Measurements from ENCODE around the gene TEN1.
"Not testable (repeated sequence)": the region's sequence is repeated elsewhere in the genome, so short reads cannot be mapped to it uniquely, and the experiment has no call there.

TEN1 gene, protein sequence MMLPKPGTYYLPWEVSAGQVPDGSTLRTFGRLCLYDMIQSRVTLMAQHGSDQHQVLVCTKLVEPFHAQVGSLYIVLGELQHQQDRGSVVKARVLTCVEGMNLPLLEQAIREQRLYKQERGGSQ

DNA sequence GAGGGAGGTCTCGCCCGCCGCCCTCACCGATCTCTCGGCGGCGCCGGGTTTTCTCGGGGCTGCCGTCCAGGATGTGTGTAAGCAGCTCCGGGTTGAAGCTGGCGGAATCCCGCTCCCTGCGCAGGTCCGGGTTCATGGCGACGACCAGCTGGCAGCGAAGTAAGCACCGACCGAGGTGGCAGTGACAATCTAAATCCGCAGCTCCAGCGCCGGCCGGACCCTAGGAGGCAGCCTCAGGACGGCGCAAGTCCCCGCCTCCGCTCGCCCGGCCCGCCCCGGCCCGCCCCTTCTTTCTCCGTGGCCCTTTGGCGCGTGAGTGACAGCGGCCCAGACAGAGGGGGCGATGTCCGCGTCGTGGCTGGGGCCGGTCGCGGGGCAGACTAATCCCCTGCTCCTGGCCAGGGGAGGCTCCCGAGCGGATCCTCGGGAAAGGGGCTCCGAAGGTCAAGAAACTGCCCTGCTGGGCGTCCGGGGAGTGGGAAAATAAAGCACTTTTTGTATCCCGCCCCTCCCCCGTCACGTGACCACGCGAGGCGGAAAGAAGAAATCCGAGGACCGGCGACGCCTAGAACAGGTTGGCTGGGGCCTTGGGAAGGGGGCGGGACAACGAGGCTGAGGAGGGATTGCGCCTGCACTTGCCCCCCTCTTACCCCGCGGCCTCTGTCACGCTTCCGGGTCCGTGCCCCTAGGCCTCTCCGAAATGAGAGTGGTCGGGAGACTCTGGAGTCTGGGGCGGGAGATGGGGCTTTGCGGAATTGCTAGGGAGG, at the start of gene TEN1, which contains the start of gene ACOX1:
TEN1 (plus strand) TSS at position 303 of the 767 bp plus-strand sequence. CDS start 6,953 bp downstream, outside the sequence.
ACOX1 (minus strand) TSS at position 229 of the 767 bp plus-strand sequence; CDS start at position 136, 93 bp downstream.
- no peak for FAIRE-seq

DNA sequence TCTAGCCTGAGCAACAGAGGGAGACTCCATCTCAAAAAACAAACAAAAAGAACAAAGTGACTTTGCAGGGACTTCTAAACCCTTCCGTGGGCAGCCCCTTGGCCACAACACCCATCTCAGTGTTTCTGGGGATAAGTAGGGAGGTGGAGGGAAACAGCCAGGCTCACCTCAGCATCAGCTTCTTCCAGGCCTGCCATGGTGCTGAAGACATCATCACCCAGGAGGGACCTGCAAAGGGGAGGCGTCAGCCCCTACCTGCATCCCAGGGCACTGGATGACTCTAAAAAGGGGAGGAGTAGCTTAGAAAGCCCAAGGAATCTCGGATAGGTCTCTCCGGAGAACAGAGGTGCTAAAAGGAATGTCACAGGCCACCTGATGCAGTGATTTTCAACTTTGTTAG, 48.0 kb upstream of the TEN1 start:
- no peak for FAIRE-seq

DNA sequence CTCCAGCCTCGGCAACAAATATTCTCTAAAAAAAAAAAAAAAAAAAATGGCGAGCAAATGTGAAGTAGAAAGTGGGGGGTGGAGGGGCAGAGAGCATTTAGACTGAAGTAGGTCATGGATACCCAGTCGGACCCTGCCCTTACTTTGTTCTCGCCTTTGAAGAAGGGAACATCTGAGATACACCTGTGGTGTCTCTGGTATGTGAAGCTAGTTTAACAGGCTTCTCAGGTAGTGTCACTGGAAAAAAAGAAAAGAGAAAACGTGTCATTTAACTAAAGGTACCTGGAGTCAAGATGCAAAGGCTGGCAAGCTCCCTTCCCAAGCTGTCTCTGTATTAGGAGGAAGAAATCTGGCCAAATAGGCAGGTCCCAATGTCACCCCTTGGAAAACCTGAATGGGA, 46.2 kb upstream of the TEN1 start:
- FAIRE-seq = no peak

DNA sequence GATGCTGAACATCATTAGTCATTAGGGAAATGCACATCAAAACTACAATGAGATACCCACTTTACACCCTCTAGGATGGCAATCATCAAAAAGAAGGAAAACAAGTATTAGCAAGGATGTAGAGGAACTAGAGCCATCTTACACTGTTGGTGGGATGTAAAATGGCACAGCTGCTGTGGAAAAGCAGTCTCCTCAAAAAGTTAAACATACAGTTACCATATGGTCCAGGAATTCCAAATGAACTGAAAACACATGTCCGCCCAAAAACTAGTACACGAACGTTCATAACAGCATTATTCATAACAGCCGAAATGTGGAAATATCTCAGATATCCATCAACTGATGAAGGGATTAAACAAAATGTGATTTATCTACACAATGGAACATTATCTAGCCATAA, 45.2 kb upstream of the TEN1 start:
- FAIRE-seq = no peak

DNA sequence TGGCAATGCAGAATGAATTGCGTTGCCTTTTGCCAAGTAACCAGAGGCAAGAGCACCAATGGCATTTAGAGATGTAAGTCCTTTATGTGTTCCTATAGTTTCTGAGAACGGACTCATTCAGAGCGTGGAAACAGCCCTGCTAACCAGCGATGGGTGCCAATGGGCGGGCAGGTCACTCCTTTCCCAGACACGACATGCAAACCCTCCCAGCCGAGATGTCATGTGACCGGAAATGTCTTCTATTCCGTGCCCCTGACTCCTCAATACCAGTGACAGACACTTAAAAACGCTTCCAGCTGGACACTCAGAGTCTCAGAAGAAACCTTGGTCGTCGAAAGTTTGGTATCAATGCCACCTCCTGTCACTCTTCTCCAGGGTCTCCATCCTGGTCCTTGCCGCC, 41.4 kb upstream of the TEN1 start:
- FAIRE-seq = no peak

DNA sequence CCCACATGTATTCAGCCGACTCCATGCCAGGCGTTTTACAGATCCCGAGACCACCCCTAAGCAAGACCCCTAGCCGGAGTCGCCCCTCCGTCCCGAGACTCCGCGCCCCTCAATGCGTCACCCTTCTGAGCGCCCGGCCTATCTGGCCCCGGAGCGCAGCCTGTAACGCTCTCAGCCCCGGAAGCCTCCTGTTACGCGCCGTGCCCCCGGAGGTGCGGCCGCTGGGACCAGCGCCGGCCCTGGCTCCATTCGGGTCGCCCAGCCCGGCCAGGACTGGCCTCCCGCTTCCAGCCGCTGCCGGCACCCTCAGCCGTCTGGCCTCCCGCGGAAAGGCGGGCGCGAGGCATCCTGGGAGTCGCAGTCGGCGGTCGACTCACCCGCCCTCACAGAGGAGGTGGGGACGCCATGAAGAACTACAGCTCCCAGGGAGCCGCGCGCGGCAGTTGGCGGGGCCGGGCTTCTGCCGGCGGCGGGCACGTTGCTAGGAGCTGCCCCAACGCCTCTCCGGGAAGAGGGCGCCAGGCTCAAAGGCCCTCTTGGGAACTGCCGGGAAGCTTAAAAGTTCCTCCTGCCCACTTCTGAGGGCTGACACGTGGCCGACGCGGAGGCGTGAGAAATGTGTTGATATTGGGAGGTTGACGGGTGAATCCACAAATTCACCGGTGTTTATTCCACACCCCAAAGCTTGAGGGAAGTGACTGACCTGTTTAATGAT, 38.2 kb upstream of the TEN1 start, which contains the start of gene FBF1:
FBF1 (minus strand) TSS at position 316 of the 715 bp plus-strand sequence. CDS start 2,893 bp downstream, outside the sequence.
- no peak for FAIRE-seq

DNA sequence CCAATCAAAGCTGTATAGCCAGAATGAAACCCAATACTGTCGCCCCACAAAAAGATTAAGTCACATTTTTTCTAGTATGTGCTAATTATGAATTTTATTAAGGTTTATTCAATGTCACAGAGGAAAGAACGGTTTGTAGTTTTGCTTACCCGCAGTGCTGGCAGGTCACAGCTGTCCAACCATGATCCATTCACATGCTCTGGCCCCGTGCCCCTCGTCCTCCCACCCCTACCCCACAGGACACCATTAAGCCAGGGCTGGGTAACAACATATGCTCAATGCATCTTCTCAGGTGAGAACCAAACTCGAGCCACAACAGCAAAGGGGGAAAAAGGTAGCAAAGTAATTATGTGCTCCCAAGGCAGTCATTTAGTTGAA, 37.6 kb upstream of the TEN1 start:
- no peak for FAIRE-seq

DNA sequence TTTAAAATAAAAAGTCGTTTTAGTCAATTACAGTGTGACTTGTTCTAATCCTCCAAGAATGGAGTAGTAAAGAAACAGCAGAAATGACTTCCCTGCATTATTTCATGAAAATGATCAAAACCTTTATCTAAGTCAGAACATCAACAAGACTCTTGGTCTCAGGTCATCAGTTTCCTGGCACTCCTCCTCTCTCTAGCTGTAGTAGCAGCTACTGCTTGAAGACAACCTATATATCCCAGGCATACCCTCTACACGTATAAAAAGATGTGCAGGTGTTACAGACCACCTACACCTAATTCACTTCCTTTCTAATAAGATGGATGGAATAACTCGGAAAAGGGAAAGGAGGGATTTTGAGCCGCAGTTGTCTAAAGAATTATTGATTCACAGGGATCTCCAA, 36.6 kb upstream of the TEN1 start:
- no peak for FAIRE-seq

DNA sequence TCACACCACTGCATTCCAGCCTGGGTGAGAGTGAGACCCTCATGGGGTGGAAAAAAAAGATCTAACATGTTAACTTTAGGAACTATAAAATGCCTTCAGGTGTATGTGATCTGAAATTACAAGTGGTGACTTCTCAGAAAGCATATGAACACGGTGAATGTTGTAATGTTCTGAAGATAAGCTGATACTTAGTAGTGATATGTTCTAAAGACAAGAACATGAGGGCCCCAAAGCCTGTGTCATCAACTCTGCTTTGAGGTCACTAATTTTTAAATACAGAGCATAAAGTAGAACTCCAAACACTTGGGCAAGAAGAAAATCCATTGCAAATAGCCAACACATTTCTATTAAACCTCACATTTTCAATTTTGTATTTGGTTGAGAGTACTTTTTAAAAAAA, 35.5 kb upstream of the TEN1 start:
- FAIRE-seq = no peak

DNA sequence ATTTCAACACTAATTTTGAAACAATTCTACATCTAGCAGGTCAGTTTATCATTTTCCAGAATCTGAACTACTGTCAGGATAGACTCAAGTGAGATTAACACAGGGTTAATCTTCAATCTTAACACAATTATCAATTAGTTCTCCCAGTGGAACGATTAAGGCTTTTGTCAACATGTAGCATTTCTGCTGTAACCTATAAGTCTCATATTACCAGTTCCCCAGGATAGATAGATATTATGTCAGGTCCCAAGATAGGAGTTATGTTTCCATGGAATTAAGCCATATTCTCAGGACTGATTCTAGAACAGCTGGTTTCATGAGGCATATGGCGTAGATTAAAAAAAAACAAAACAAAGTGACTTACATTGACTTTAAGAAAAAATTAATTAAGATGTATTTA, 33.8 kb upstream of the TEN1 start:
- FAIRE-seq = no peak

DNA sequence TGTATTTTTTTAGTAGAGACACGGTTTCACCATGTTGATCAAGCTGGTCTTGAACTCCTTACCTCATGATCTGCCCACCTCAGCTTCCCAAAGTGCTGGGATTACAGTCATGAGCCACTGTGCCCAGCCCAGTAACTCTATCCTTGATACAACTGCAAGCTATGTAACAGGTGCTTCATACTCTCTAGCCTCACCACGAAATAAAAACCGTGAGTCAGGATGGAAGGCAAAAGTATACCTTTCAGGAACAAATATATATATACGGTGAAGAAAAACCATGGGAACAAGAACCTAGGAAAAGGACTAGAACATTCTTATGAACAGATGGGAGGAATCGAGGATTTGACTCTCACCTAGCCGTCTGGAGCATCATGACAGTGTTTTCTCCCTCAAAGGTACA, 28.6 kb upstream of the TEN1 start:
- no peak for FAIRE-seq

DNA sequence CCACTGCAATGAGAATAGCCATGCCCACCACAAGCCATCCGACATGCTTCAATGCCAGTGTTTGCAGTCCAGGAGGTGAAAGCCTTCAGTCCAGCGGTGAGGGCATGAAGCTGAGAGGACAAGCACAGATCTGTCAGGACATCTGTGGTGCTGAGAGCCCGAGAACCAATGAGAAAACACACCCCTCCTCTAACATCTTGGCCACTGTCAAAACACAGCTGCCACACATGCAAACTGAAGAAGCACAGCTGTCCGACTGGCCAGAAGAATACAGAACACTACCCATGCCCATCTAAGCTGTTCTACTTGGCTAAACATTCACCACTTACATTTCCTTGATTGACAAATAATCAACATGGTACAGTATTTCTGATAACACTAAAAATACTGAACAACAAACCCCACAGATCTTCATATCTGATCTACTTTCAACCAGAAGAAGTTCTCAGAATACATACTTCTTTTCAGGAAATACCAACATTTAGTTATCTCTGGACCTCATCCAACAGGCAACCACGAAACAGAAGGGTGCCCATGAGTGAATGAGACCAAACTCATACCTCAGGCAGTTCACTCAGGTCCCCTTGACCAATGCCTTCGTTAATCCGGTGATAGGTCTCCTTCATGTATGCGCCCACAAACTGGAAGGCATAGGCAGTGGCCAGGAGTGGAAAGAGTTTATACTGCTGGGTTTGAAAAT, 28.0 kb upstream of the TEN1 start:
- no peak for FAIRE-seq

DNA sequence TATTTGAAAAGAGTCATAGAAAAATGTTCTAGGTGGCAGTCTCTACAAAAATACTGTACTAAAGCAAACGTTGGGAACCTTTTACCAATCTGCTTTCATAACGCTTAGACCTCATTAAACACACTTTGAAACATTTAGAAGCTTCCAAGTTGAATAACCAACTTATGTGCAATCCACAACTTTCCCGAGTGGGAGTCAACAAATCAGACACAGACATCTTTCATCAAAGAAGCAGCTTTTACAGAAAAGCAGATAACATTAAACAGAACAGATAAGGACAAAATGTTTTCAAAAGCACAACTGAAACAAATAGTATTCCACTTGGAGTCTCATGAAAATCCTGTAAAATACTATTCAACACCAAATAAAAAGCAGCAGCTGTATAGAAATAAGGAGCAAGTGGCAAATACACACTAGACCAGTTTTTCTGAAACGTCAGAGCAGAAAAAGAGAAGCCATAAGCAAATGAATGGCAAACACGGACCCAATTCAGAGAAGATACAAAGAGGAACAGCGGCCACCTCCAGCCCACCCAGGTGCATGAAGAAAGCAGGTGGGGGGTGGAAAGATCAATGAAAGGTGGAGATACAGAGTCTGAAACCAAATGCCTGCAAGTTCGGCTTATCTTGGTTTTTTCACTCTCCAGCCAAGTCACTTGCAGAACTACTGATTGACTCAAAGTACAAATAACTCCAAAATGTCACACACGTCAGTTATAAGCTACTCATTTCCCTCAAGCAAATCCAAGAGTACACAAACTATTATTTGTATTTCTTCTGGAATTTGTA, 19.8 kb upstream of the TEN1 start:
- FAIRE-seq = no peak

DNA sequence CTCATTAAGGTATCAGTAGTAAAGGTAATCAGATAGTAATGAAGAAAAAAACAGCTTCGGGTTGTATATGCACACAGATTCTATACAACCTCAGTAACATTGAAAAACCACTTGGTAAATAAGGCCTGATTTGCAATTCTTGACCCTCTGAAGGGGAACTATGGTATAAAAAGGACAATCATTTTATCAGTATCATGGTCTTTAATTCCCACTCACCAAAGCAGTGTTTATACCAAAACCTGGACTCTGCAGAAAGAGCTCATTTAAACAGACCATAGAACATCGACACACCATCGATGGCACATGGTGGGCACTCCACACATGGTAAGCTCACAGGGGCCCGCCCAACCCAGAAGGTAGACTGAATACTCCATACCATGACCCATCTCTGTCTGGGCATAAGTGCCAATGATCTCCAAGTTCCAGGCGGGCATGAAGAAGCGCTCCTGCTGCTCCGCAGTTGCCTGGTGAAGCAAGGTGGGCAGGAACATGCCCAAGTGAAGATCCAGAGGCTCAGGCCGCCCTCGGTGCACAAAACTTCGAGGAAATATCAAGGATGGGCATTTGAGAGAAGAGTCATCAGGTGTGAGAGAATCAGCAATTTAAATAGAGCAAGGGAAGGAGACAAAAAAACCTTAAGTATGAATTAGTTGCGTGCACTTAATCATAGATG, 19.1 kb upstream of the TEN1 start:
- FAIRE-seq = no peak

DNA sequence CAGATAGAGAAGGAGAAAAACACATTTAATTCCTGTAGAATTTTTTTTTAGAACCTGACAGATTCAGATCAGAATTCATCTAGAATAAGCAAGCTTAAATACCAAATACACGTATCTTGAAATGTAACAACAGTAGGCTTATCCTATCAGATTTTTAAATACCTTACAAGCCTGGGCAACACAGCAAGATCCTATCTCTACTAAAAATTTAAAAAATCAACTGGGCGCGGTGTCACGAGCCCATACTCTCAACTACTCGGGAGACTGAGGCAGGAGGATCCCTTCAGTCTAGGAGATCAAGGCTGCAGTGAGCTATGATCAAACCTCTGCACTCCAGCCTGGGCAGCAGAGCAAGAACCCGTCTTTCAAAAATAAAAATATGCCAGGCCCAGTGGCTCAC, 13.6 kb upstream of the TEN1 start:
- no peak for FAIRE-seq

DNA sequence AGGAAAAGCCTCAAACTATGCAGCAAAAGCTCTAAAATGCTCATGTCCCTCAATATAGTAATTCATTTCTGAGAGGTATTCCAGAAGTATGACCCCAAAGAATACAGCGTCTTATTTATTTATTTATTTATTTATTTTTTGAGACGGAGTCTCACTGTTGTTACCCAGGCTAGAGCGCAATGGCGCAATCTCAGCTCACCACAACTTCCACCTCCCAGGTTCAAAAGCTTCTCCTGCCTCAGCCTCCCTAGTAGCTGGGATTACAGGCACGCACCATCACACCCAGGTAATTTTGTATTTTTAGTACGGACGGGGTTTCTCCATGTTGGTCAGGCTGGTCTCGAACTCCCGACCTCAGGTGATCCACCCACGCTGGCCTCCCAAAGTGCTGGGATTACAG, 10.0 kb upstream of the TEN1 start:
- not testable (repeated sequence) for FAIRE-seq

DNA sequence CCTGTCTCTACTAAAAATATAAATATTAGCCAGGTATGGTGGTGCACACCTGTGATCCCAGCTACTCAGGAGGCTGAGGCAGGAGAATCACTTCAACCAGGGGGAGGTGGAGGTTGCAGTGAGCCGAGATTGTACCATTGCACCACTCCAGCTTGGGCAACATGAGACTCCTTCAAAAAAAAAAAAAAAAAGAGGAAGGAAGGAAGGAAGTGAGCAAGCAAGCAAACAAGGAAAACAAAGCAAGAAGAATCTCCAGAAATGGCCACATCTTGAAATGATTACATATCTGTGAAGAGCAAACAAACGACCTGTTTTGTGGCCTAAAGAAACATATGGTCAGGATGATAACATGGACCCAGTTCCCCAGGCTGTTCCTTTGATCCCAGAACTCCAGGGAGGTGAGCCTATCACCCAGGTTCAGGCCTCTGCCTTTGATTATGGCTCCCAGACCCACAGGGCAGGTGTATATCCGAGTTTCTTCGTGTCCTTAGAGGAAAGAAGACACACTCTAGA, 9.0 kb upstream of the TEN1 start:
- FAIRE-seq = no peak

DNA sequence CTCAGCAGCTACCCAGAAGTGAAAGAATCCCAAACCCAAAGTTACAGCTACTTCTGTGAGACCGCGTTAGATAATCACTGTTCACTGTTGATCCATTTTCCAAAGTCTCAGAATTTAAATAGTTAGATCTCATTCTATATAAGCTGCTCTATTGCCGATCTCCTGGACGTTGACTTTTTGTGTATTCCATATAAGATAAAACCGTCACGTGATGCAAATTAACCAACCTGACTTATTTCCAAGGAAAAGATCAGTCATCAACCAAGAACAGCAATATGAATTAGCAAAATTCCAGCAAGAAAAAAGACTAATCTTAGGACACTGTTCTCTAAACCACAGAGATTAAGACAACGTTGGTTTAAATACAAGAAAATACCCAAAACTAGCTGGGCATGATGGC, 8.4 kb upstream of the TEN1 start:
- FAIRE-seq = no peak

DNA sequence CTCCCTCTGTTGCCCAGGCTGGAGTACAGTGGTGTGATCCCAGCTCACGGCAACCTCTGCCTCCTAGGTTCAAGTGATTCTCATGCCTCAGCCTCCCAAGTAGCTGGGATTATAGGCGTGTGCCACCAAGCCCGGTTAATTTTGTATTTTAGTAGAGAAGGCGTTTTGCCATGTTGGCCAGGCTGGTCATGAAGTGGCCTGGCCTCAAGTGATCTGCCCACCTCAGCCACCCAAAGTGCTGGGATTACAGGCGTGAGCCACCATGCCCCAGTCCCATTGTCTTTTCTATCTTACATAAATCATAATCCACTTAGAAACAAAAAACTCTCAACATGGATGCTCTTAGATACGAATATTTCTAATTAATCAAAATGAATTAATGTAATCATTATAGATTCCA, 3.9 kb upstream of the TEN1 start:
- not testable (repeated sequence) for FAIRE-seq

DNA sequence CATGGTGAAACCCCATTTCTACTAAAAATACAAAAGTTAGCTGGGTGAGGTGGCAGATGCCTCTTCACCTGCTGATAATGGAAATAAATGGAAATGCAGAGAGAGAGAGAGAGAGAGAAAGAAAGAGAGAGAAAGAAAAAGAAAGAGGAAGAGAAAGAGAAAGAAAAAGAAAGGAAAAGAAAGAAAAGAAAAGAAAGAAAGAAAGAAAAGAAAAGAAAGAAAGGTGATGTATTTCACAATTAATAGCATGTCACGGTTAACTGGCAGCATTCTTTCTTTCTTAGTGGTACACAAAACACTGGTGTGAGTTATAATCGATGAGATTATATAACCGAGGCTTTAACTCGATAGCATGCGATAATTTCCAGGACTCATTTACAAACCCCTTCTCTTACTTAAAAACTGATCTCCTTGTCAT, 3.3 kb upstream of the TEN1 start:
- FAIRE-seq = no peak

DNA sequence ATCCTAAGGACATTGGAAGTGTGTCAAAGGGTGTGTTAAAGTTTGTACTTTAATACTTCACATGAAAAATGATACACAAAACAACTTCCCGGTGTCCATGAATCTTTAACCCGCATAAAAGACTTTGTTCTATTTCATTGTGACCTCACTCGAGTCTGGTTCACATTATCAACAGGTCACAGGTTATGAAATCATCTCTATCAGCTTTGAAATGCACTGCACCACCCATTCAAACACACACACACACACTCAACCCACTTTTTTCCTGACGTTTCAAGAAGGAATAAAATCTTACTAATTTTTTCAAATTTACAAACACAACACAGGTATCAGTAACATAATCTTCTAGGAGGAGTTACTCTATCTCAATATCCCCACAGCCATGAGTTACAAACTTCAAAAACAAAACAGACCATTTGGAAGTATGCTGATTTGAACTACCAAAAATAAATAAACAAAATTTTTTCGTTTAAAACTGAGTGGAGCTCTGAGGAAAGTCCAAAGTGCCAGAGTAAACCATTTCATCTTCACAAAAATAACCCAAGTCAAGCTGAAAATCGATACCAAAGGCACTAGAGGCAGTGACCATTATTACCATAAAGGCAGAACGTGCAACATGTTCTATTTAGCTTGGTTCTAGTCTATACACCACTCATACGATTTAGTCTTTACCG, 2.7 kb upstream of the TEN1 start:
- FAIRE-seq = no peak

Data from colon (tissue), 2 donors.